H1 (cell line): ENCODE measurements around the gene MAPK8.

Source experiments
- CEBPB ChIP-seq: IDR thresholded peaks from 2 replicates; pipeline ENCODE4 v1.6.1; 2012; ENCODE audit warnings: low read depth, low read length
- CTCF ChIP-seq, 3 experiments: IDR thresholded peaks; 1 replicate in 2 of 3; 2 replicates in 1 of 3; pipeline versions ENCODE4 v1.5.1 to v1.6.1; 2011; ENCODE audit warnings: low read length in 3 of 3, mild to moderate bottlenecking in 3 of 3, inconsistent platforms in 2 of 3, low read depth in 1 of 3, moderate library complexity in 1 of 3; ENCODE audit not compliant: insufficient read depth in 1 of 3; ENCODE audit errors: control extremely low read depth in 1 of 3
- MAFK ChIP-seq: IDR thresholded peaks from 2 replicates; pipeline ENCODE4 v1.6.1; 2012; ENCODE audit warnings: low read depth, mild to moderate bottlenecking, improper control_type of control experiment, low read length
- MAX ChIP-seq: IDR thresholded peaks from 2 replicates; pipeline ENCODE4 v1.6.1; 2012; ENCODE audit warnings: inconsistent platforms
- POLR2A ChIP-seq, 2 experiments: IDR thresholded peaks; 1 replicate in 1 of 2; 2 replicates in 1 of 2; pipeline ENCODE4 v1.6.1; 2011; ENCODE audit warnings: low read depth in 2 of 2, low read length in 2 of 2, mild to moderate bottlenecking in 2 of 2; ENCODE audit errors: control extremely low read depth in 1 of 2
- POLR2AphosphoS5 ChIP-seq: IDR thresholded peaks from 2 replicates; pipeline ENCODE4 v1.6.1; 2011; ENCODE audit warnings: low read depth, low read length
- RAD21 ChIP-seq, 2 experiments: IDR thresholded peaks in 1 of 2; conservative IDR thresholded peaks in 1 of 2; 2 replicates each; pipeline ENCODE4 v1.6.1; 2011; ENCODE audit warnings: low read depth in 2 of 2, low read length in 2 of 2, improper control_type of control experiment in 1 of 2, inconsistent platforms in 1 of 2, mild to moderate bottlenecking in 1 of 2, moderate library complexity in 1 of 2
- SUZ12 ChIP-seq: fragments of 200-600 bp; sonication (generic); IDR thresholded peaks from 2 replicates; pipeline ENCODE4 v1.6.1; 2012; ENCODE audit warnings: mild to moderate bottlenecking, inconsistent platforms, low read length, moderate library complexity, mixed read lengths
- YY1 ChIP-seq: IDR thresholded peaks from 2 replicates; pipeline ENCODE4 v1.6.1; 2011; ENCODE audit warnings: low read depth, mild to moderate bottlenecking, low read length

- TF ChIP-seq POLR2A (IDR thresholded peaks at IDR 0.05; ENCODE audit: control extremely low read depth in 1 of 2, low read depth in 2 of 2, low read length in 2 of 2) (no peak), CTCF (IDR thresholded peaks at IDR 0.05; ENCODE audit: control extremely low read depth in 1 of 3, insufficient read depth in 1 of 3, low read depth in 1 of 3, low read length in 3 of 3) (no peak), CEBPB (no peak), RAD21 (IDR thresholded peaks at IDR 0.05 in 1 of 2, conservative IDR thresholded peaks at IDR 0.05 in 1 of 2; ENCODE audit: low read depth in 2 of 2, low read length in 2 of 2) (no peak), MAFK (no peak), POLR2AphosphoS5 (no peak), MAX (no peak), SUZ12 (no peak), YY1 (no peak)
Observed at GRCh38 chr10:48447356-48448215, 141.1 kb downstream of the MAPK8 start.
